ENCODE results near the gene PROZ.
"Not testable (repeated sequence)": the region's sequence is repeated elsewhere in the genome, so short reads cannot be mapped to it uniquely, and the experiment has no call there.

The PROZ gene

GRCh38 chr13:113157929-113158747, at the start of gene PROZ:
PROZ (plus strand) TSS chr13:113158648; CDS start chr13:113158661, 13 bp downstream.
- no peak for DNase-seq (ENCODE audit: low read depth)

DNA sequence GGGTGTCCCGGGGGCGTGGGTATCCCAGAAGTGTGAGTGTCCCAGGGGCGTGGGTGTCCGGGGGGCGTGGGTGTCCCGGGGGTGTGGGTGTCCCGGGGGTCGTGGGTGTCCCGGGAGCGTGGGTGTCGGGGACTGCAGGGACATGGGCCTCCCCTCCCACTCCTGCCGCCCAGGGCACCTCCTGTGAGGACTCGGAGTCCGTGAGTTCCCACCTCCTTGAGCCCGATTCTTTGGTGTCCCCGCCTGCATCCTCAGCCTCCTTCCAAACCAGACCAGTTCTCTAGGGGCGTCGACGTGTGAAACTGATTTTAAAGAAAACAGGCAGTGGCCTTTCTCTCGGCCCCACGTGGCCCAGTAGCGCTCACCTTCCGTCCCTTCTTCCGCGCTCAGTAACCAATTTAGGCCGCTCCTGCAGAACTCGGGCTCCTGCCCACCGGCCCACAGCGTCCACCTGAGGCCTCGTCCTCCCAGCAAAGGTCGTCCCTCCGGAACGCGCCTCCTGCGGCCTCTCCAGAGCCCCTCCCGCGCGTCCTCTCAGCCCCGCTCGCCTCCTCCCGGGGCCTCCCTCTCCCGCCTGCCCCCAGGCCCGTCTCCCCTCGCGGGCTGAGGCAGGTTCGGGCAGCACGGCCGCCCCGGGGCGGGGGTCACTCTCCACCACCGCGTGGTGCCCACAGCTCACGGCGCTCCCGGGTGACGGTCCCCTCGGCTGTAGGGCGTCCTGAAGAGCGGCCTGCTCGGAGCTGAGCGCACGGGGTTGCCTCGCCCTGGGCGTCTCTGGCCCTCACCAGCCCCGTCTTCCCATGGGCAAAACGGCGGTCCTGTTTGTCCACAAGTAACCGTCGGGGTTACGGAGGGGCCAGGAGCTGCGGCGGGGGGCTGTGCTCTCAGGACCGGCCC, 49.0 kb upstream of the PROZ start:
- DNase-seq (ENCODE audit: low read depth) = no peak

DNA sequence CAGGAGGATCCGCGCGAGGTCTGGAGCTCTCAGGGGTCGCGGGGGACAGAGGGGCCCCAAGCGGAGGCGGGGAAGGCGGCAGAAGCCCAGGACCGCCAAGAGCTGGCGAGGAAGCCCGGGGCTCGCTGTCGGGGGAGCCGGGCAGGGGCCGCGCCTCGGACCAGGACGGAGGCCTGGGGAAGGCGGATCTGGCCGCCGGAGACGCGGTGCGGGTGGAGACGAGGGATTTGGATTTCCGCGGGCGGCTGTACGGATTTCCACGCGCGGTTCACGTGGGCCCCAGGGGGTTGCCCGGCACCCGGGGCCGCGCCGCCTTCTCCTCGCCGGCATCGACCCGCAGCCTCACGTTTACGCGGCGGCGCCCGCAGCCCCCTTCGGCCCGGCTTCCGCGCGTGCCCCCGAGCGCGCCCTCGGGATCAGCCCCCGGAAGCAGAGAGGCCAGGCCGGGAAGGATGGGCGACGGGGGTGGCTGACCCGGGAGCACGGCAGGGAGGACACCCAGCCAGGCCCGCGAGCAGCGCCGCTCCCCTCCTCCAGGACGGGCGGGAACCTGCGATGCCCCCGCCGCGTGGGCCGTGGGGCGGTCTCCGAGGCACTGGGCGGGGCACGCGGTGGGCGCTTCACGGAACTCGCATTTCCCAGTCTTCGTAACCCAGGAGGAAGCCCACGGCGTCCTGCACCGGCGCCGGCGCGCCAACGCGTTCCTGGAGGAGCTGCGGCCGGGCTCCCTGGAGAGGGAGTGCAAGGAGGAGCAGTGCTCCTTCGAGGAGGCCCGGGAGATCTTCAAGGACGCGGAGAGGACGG, 48.2 kb upstream of the PROZ start:
- no peak for DNase-seq (ENCODE audit: low read depth)

GRCh38 chr13:113110852-113111315, 47.6 kb upstream of the PROZ start:
- no peak for DNase-seq (ENCODE audit: low read depth)

DNA sequence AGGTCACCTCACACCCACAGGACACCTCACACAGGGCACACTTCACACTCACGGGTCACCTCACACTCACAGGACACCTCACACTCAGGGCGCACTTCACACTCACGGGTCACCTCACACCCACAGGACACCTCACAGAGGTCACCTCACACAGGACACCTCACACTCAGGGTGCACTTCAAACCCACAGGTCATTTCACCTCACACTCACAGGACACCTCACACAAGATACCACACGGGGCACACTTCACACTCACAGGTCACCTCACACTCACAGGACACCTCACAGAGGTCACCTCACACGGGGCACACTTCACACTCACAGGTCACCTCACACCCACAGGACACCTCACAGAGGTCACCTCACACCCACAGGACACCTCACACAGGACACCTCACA, 46.6 kb upstream of the PROZ start:
- DNase-seq (ENCODE audit: low read depth) = not testable (repeated sequence)

DNA sequence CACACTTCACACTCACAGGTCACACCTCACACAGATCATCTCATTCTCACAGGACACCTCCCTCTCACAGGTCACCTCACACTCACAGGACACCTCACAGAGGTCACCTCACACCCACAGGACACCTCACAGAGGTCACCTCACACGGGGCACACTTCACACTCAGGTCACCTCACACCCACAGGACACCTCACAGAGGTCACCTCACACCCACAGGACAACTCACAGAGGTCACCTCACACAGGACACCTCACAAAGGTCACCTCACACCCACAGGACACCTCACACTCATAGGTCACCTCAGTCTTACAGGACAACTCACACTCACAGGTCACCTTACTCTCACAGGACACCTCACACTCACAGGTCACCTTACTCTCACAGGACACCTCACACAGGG, 46.0 kb upstream of the PROZ start:
- DNase-seq (ENCODE audit: low read depth) = not testable (repeated sequence)

DNA sequence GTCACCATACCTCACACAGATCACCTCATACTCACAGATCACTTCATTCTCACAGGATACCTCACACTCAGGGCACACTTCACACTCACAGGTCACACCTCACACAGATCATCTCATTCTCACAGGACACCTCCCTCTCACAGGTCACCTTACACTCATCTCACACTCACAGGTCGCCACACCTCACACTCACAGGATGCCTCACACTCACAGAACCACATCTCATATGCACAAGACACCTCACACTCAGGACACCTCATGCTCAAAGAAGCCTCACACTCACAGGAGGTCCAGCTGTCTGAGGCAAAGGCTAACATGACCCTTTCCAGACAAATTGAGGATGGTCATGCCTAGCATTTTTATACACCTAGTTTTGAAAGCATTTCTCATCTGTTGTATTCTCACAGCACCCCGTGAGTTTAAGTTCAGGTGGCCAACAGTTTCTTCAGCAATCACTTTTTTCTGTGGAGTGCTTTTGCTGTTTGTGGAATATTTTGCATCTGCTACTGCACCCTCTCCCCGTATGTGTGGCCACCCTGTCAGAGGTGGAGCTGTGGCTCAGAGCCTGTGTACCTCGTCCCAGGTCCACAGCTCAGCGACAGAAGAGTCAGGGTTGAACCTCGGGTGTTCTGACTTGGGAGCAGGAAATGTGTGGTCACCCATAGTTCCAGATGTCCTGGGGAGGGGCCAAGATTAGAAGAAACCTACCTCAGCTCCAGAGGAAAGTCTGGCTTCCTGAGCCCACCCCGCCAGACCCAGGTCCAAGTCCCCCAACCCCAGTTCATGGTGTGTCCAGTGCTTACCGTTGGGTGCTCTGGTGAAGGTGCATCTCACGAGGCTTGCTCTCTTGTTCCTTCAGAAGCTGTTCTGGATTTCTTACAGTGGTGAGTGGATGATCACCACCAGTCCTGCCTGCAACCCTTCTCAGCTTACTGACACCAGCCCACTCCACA, 45.3 kb upstream of the PROZ start:
- no peak for DNase-seq (ENCODE audit: low read depth)

GRCh38 chr13:113113846-113114271, 44.6 kb upstream of the PROZ start:
- DNase-seq (ENCODE audit: low read depth) = no peak

GRCh38 chr13:113114511-113115362, 43.7 kb upstream of the PROZ start:
- DNase-seq (ENCODE audit: low read depth) = no peak

GRCh38 chr13:113115363-113116205, 42.9 kb upstream of the PROZ start:
- DNase-seq (ENCODE audit: low read depth) = no peak

DNA sequence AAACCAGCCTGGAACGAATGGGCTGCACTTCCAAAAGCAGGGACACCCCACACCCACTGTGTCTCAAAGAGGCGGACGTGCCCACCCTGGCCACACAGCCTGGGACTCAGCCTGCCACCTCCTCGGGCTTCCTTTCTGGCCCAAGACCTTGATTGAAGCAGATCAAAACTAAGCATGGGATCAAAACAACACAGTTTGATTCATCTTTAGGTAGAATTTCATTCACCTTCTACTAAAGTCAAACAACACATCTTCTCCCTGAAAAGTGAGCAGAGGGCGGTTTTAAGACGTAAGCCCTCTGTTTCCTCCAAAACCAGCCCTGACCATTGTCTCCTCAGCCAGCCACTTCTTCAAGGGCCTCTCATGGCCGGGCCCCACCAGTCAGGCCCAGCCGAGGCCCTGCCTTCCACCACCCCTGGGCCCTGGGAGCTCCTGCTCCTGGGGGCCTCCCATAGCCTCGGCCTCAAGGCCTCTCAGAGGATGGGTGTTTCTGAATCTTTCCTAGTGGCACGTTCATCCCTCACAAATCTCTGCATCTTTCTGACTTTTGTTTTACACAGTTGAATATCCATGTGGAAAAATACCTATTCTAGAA, 42.1 kb upstream of the PROZ start:
- DNase-seq (ENCODE audit: low read depth) = no peak

DNA sequence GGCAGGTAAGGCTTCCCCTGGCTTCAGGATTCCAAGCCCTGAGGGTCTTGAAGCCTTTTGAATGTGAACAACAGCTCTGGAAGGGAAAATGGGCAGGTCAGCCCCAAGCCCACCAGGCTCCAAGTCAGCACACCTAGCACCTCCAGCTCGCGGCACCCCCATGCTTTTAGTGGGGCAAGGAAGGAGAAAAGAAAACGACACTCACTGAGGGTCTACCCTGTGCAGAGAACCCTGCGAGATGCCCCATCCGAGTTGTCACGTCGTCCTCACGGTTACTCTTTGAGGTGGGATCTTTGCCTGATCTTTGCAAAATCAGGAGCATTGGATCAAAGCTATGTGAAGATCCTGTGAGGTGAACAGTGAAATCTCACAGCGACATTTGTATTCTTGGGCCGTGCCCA, 41.6 kb upstream of the PROZ start:
- no peak for DNase-seq (ENCODE audit: low read depth)

DNA sequence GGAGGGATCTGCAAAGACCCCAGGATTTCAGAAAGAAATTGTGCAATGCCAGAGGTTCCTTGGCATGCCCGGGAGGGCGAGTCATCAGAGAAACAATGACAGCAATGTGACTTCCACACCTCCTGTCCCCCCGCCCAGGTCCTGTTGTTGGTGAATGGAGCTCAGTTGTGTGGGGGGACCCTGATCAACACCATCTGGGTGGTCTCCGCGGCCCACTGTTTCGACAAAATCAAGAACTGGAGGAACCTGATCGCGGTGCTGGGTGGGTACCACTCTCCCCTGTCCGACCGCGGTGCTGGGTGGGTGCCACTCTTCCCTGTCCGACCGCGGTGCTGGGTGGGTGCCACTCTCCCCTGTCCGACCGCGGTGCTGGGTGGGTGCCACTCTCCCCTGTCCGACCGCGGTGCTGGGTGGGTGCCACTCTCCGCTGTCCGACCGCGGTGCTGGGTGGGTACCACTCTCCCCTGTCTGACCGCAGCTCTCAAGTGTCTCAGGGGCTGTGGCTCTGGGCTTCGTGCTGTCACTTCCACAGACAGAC, 41.0 kb upstream of the PROZ start:
- DNase-seq (ENCODE audit: low read depth) = no peak

DNA sequence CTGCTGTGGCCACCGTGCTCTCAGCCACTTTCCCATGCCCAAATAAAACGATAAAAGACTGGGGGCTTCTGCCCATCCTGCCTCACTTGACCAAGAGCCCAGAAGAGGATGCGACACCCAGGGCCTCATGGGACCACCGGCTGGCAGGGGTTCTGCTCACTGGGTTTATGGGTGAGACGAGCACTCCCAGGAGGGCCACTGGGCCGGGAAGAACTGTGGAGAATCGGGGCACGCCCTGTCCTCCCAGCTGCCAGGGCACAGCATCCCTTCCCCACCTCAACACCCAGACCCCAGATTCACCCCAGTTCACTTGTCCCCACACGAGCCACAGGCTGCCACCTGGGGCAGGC, 40.6 kb upstream of the PROZ start:
- DNase-seq (ENCODE audit: low read depth) = no peak

GRCh38 chr13:113118261-113119021, 40.0 kb upstream of the PROZ start:
- no peak for DNase-seq (ENCODE audit: low read depth)

- no peak for DNase-seq (ENCODE audit: low read depth)
These were observed 39.2 kb upstream of the PROZ start for GRCh38 chr13:113119166-113119821.

DNA sequence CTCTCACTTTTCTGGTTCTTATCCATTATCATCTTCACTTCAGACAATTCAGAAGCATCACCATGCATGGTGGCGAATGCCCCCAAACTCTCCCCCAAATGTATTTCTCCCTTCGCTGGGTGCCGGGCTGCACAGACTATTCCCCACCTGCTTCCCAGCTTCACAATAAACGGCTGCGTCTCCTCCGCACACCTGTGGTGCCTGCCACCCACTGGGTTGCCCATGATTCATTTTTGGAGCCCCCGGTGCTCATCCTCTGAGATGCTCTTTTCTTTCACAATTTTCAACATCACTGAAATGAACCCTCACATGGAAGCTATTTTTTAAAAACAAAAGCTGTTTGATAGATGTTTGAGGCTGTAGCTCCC, 38.6 kb upstream of the PROZ start:
- no peak for DNase-seq (ENCODE audit: low read depth)
